Measurements from ENCODE around the gene OR7C1. TPM values are rescaled to one million over a fixed set of nuclear protein-coding genes. Genes with fewer than 3 reads are reported as not detected.

Gene OR7C1
- total RNA-seq, 1 donor from 2014 or later = not detected

DNA sequence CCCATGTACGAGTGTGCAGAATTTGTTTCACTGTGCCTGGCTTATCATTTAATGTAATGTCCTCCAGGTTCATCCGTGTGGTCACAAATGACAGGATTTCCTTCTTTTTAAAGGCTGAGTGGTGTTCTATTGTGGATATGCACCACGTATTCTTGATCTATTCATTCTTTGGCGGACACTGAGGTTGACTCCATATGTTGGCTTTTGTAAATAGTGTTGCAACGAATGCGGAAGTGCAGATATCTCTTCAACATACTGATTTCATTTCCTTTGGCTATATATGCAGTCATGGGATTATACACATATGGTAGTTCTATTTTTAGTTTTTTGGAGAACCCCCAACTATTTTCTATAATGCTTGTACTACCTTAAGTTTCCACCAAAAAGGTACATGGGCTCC is 13.0 kb downstream of the OR7C1 start:
- Mint-ChIP-seq H3K27me3 (ENCODE audit: unreplicated experiment) (peaks cover 3% of the 10 kb centered on the region), H3K4me3 (ENCODE audit: unreplicated experiment) (no peak overlapping the region), H3K9me3 (ENCODE audit: unreplicated experiment) (peaks cover 11% of the 10 kb centered on the region), H3K27ac (ENCODE audit: unreplicated experiment) (no peak overlapping the region), H3K4me1 (ENCODE audit: unreplicated experiment) (no peaks in the 10 kb centered on the region), H3K36me3 (ENCODE audit: low read depth, unreplicated experiment) (no peaks in the 10 kb centered on the region)
- no peak for DNase-seq (ENCODE audit: low spot score)
- TF ChIP-seq, protein P1, sequence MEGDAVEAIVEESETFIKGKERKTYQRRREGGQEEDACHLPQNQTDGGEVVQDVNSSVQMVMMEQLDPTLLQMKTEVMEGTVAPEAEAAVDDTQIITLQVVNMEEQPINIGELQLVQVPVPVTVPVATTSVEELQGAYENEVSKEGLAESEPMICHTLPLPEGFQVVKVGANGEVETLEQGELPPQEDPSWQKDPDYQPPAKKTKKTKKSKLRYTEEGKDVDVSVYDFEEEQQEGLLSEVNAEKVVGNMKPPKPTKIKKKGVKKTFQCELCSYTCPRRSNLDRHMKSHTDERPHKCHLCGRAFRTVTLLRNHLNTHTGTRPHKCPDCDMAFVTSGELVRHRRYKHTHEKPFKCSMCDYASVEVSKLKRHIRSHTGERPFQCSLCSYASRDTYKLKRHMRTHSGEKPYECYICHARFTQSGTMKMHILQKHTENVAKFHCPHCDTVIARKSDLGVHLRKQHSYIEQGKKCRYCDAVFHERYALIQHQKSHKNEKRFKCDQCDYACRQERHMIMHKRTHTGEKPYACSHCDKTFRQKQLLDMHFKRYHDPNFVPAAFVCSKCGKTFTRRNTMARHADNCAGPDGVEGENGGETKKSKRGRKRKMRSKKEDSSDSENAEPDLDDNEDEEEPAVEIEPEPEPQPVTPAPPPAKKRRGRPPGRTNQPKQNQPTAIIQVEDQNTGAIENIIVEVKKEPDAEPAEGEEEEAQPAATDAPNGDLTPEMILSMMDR (IDR thresholded peaks at IDR 0.05; ENCODE audit: unreplicated experiment) = no peak

DNA sequence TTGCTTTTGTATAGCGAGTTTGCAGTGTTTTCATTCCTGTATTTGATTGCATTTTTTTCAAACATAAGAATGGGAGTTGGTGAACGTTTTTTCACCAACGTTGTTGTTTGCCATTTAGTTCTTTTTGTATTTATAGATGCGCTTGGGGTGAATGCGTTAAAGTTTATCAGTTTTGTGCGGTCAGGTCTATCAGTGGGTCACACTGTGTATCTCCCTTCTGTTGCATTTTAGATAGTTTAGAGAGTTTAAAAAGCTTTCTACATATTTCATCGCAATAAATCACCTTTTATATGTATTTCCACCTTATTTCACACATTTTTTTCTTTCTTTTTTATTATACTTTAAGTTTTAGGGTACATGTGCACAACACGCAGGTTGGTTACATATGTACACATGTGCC is 16.4 kb downstream of the OR7C1 start:
- Mint-ChIP-seq H3K9me3 (ENCODE audit: unreplicated experiment) (peaks cover 7% of the 10 kb centered on the region), H3K4me3 (ENCODE audit: unreplicated experiment) (no peak overlapping the region), H3K27ac (ENCODE audit: unreplicated experiment) (no peak overlapping the region), H3K27me3 (ENCODE audit: unreplicated experiment) (peaks cover 2% of the 10 kb centered on the region), H3K36me3 (ENCODE audit: low read depth, unreplicated experiment) (no peaks in the 10 kb centered on the region), H3K4me1 (ENCODE audit: unreplicated experiment) (no peaks in the 10 kb centered on the region)
- DNase-seq (ENCODE audit: low spot score) = no peak
- TF ChIP-seq, protein P1 (IDR thresholded peaks at IDR 0.05; ENCODE audit: unreplicated experiment) = no peak

DNA sequence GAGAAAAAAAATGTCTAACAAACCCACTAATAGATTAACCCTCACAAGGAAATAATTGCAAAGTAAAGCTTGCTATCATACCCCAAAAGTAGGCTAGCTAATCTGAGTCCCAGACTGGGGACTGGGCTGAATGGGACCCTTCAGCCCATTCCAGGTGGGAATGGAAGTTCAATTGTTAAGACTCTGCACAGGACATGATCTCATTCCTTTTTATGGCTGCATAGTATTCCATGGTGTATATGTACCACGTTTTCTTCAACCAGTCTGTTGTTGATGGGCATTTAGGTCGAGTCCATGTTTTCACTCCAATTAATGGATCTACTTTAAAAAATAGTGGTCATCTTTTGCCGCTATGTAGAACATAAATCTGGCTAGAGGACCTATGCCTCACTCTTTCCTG is 17.9 kb downstream of the OR7C1 start:
- no peaks in the 10 kb centered on the region for H3K4me1 Mint-ChIP-seq (ENCODE audit: unreplicated experiment)
- peaks cover 7% of the 10 kb centered on the region for H3K9me3 Mint-ChIP-seq (ENCODE audit: unreplicated experiment)
- H3K27ac Mint-ChIP-seq (ENCODE audit: unreplicated experiment) = no peak overlapping the region
- no peaks in the 10 kb centered on the region for H3K36me3 Mint-ChIP-seq (ENCODE audit: low read depth, unreplicated experiment)
- DNase-seq (ENCODE audit: low spot score) = no peak
- no peaks in the 10 kb centered on the region for H3K27me3 Mint-ChIP-seq (ENCODE audit: unreplicated experiment)
- no peak overlapping the region for H3K4me3 Mint-ChIP-seq (ENCODE audit: unreplicated experiment)
- TF ChIP-seq, protein P1 (IDR thresholded peaks at IDR 0.05; ENCODE audit: unreplicated experiment) = no peak

DNA sequence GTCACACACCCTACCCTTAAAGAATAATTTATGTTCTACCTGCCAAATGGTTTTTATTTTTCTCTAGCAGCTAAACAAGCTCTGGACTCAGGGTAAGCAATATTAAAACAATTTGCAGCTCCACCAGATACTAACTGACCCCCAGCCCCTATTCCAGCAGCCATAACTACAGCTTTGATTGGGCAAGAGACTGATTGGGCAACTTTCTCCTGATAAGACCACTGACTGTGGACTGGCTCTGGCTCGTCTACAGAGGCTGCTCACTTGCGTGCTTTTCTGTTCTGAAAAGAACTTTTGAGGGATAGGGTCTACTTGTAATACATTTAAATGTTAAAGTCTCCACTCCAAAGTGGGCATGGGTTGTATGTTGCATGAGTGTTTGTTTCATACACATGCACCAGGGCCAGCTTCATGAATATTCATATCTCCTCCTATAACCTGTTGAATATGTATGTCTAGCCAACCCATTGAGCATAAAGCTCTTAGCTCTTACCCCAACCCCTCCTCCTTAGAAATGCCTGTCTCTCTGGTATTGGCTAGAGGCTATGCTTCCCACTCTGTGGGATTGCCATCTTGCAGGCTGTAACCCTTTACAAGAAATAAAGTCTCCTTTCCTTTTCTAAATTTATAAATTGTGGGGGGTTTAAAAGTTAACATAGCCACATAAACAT is 19.9 kb downstream of the OR7C1 start:
- H3K27ac Mint-ChIP-seq (ENCODE audit: unreplicated experiment) = no peak overlapping the region
- no peaks in the 10 kb centered on the region for H3K36me3 Mint-ChIP-seq (ENCODE audit: low read depth, unreplicated experiment)
- no peak overlapping the region for H3K4me3 Mint-ChIP-seq (ENCODE audit: unreplicated experiment)
- H3K4me1 Mint-ChIP-seq (ENCODE audit: unreplicated experiment) = no peaks in the 10 kb centered on the region
- peaks cover 7% of the 10 kb centered on the region for H3K9me3 Mint-ChIP-seq (ENCODE audit: unreplicated experiment)
- H3K27me3 Mint-ChIP-seq (ENCODE audit: unreplicated experiment) = no peaks in the 10 kb centered on the region
- no peak for DNase-seq (ENCODE audit: low spot score)
- TF ChIP-seq, protein P1 (IDR thresholded peaks at IDR 0.05; ENCODE audit: unreplicated experiment) = no peak

DNA sequence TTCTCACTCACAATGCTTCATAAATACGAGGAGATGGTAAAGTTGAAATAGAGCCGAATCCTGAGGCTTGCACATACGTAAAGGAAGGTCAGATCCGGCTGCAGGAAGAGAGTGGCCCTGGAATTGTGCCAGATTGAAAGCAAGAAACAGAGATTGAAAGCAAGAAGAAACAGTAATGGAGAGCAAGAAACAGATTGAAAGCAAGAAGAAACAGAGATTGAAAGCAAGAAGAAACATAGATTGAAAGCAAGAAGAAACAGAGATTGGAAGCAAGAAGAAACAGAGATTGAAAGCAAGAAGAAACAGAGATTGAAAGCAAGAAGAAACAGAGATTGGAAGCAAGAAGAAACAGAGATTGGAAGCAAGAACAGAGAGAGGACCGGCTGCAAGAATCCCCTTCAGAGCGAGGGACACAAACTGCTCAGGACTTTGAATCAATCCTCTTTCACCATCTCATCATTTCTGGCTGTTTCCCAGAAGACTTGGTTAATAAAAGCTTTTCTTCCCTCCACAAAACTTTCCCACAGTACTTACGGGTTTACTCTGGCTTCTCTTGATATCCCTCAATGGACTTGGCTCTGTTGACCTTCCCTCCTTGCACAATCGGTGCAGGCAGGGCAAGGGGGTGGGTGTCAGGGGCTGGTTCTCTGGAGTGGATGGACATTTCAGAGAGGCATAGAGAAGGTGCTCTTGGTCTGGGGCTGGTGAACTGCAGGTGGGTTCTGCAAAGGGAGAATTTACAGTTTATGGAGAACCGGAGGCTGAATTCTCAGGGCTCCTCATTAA is 25.5 kb downstream of the OR7C1 start:
- H3K9me3 Mint-ChIP-seq (ENCODE audit: unreplicated experiment) = no peaks in the 10 kb centered on the region
- H3K36me3 Mint-ChIP-seq (ENCODE audit: low read depth, unreplicated experiment) = no peaks in the 10 kb centered on the region

More for the DNA sequence above, 25.5 kb downstream of the OR7C1 start:
- DNase-seq (ENCODE audit: low spot score) = no peak
- Mint-ChIP-seq H3K4me3 (ENCODE audit: unreplicated experiment) (no peak overlapping the region), H3K4me1 (ENCODE audit: unreplicated experiment) (no peaks in the 10 kb centered on the region), H3K27ac (ENCODE audit: unreplicated experiment) (no peak overlapping the region), H3K27me3 (ENCODE audit: unreplicated experiment) (no peaks in the 10 kb centered on the region)
- TF ChIP-seq, protein P1 (IDR thresholded peaks at IDR 0.05; ENCODE audit: unreplicated experiment) = no peak

Data from endothelial cell (in vitro differentiated cells).